GM21529 (cell line): ENCODE measurements around the gene SUSD1.
"Not testable (repeated sequence)": the region's sequence is repeated elsewhere in the genome, so short reads cannot be mapped to it uniquely, and the experiment has no call there.

Experiments used
- ATAC-seq: cut with Tn5 transposase; IDR thresholded peaks from one replicate; pipeline ENCODE4 v1.9.1; 2021; ENCODE audit not compliant: unreplicated experiment

The SUSD1 gene

GRCh38 chr9:112132356-112132755 lies 42.7 kb downstream of the SUSD1 start:
- no peak for ATAC-seq

DNA sequence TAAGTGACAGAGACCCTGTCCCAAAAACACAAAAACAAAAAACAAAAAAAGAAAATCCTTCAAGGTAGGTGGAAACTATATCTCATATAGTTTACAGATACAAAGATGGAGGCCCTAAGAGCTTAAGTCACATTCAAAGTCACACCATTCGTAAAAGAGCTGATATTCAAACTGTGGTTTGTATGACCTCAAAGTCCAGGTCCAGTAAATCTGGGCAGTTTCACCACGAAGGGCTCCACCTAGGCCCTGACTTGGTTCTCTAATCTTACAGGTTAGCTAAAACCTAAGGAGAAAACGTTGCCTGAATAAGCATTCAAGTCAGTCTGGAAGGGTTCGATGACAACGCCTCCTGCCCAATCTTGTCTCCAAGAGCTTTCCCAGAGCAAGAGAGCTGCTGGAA lies 44.1 kb downstream of the SUSD1 start:
- ATAC-seq: no peak

GRCh38 chr9:112130347-112130746 lies 44.8 kb downstream of the SUSD1 start:
- ATAC-seq: no peak

- no peak for ATAC-seq
Measured at GRCh38 chr9:112129246-112129645, 45.9 kb downstream of the SUSD1 start.

DNA sequence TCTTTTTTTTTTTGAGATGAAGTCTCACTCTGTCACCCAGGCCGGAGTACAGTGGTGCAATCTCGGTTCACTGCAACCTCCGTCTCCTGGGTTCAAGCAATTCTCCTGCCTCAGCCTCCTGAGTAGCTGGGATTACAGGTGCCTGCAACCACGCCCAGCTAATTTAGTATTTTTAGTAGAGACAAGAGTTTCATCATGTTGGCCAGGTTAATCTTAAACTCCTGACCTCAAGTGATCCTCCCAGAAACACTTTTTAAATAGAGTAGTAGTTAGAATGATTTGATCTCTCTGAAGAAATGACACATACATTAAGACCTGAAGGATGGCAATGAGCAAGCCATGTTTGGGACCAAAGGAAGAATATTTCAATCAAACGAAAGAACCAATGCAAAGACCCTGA lies 46.7 kb downstream of the SUSD1 start:
- not testable (repeated sequence) for ATAC-seq

- no peak for ATAC-seq
Measured at GRCh38 chr9:112127281-112127680, 47.8 kb downstream of the SUSD1 start.

- no peak for ATAC-seq
Measured at GRCh38 chr9:112125951-112126388, 49.1 kb downstream of the SUSD1 start.

DNA sequence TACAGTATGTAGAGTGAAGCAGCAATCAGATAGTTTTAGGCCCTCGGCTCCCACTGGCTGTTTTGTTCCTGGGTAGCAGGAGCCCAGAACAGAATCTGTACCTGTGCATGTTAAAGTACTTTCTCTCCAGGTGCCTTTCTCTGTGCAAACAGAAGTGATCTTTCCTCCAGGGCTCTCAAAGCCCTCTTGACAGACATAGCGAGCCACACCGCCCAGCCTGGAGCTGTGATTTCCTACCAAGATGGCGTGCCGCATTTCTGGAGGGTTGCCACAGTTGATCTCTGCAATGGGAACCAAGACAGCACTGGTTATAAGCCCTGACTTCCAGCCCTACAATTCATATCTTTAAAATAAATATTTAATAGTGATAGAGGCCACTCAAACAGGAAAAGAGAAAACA lies 50.9 kb downstream of the SUSD1 start:
- ATAC-seq: no peak

DNA sequence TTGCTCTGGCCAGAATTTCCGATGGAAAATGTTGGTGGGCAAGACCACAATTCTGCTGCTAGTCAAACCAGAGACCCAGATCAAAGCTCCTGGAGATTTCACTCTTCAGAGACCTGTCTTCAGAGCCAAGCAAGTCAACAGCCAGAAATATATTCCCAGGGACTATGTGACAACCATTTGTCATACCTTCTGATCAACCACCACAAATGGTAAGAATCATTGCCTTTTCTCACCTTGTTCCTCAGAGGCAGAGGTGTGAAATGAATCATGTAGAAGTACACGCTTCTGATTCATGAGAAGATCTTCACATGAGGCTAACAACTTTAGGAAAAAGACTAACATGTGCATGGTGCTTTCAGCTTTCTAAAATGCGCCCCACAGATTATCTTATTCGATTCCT lies 53.5 kb downstream of the SUSD1 start:
- no peak for ATAC-seq

- no peak for ATAC-seq
Measured at GRCh38 chr9:112120439-112120925, 54.6 kb downstream of the SUSD1 start.

DNA sequence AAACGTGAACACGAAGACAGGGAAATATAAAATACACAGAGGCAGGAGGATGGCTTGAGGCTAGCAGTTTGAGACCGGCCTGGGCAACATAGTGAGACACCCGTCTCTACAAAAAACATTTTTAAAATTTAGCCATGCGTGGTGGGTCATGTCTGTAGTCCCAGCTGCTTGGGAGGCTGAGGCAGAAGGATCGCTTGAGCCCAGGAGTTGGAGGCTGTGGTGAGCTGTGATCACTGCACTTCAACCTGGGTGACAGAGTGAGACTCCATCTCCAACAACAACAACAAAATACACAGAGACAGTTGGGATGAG lies 55.1 kb downstream of the SUSD1 start:
- no peak for ATAC-seq

- ATAC-seq: no peak
Measured at GRCh38 chr9:112119225-112120029, 55.7 kb downstream of the SUSD1 start.

GRCh38 chr9:112118009-112118408 lies 57.1 kb downstream of the SUSD1 start:
- ATAC-seq: no peak

GRCh38 chr9:112115970-112116753 lies 58.9 kb downstream of the SUSD1 start:
- ATAC-seq: no peak

DNA sequence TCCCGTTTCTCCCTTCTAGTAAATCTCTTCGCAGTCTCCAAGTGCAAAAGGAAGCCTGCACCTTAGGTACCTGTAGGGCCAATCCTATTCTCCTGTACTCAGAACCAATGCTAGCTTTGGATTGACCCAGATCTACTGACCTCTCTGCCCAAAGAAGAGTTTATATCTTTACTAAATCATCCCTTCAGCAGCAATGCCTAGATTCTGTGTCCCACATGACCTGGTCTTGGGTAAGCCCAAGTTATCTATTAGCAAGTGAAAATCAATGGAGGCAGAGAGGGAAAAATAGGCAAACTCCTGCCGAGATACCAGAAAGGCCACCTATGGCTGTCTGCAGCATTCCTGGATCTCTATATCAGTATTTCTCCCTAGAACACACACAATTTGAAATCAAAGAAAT lies 60.0 kb downstream of the SUSD1 start:
- no peak for ATAC-seq

DNA sequence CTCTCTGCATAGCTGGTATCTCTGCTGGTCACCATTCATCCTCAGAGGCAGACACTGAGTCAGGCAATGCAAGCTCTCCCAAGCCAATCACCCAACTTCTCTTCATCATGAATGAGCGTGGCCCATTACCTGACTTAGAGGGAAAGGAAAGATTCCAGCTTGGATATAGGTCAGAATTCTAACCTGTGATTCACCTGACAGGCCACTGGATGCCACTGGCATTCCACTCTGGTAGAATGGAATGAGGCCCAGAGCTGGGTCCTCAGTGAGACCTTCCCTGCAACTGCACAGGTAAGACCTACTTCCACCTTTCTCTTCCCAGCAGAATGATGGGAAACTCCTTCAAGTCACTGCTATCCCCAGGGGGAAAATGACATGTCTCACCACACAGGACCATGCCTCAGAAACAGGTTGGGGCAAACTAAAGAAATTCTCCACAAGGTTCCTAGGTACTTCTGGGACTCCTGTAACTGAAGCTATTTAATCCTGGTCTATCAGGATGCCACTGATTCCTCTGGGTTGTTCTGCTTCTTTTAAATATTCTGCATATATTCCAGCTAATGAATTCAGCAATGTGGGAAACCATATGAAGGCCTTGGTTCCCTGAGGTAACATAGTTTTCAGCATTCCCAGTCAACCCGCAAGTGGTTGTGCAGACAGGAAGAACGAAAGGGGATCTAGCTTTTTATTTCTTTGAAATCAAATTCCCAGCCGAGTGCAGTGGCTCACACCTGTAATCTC lies 62.0 kb downstream of the SUSD1 start:
- ATAC-seq: no peak

DNA sequence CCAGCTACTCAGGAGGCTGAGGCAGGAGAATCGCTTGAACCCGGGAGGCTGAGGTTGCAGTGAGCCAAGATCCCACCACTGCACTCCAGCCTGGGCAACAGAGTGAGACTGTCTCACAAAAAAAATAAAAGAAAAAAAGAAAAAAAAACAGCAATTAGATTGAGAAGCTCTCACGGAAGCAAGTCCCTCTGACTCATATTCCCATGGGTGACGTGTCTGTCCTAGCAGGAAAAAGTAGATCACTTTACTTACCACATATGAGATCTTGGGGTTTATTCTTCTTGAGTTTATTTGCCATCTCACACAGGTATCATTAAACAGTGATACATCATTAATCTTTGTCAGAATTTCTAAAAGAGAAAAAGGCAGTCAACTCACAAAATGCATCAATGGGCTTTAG lies 62.6 kb downstream of the SUSD1 start:
- ATAC-seq: no peak

DNA sequence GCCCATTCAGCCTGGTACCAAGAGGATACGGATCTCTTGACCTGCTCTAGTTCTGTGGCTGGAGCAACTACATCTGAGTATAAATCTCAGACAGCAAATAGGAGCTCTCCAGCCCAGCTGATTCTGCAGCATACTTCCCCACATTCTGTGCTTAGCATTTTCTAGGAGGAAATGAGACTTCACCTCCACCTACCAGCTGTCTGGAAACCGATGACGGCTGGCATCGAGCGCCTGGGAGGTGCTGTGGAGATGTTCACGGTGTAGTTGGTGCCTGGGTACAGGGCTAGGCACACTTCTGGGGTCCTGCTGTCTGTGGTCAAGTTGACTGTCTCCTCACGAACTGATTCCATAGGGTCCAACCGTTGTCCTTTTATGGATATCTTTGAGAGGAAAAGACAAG lies 63.6 kb downstream of the SUSD1 start:
- ATAC-seq: no peak

DNA sequence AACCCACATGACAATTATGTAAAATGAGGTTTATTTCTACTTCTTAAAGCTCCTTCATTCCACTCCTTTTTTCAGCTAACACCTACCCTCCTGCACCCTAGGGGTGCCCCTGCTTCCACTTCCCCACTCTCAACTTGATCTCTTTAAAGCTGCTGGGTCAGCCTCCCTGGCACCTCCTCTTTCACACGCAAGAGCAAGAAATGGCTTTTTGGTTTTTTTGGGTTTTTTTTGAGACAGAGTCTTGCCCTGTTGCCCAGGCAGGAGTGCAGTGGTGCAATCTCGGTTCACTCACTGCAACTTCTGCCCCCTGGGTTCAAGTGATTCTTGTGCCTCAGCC lies 64.4 kb downstream of the SUSD1 start:
- ATAC-seq: no peak

DNA sequence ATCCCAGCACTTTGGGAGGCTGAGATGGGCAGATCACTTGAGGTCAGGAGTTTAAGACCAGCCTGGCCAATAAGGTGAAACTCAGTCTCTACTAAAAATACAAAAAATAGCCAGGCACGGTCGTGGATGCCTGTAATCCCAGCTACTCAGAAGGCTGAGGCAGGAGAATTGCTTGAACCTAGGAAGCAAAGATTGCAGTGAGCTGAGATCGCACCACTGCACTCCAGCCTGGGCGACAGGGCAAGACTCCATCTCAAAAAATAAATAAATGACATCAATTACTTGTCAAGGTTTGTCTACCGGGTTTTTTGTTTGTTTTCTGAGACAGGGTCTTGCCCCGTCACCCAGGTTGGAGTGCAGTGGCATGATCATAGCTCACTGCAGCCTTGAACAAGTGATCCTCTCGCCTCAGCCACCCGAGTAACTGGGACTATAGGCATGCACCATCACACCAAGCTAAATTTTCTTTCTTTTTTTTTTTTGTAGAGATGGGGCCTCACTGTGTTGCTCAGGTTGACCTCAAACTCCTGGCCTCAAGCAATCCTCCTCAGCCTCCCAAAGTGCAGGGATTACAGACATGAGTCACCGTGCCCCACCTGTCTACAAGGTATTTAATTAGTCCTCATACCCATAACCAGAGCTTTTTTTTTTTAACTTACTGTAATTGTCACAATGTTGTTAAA lies 64.9 kb downstream of the SUSD1 start:
- no peak for ATAC-seq

- peak; percentile 49 for ATAC-seq
Measured at GRCh38 chr9:112104901-112105300, 70.2 kb downstream of the SUSD1 start.
